GM23338 (cell line): ENCODE measurements around the gene SH3RF3. TPM values are rescaled to one million over a fixed set of nuclear protein-coding genes. Genes with fewer than 3 reads are reported as not detected.

Source experiments
- ATAC-seq: fragments of 200-7000 bp; cut with Tn5 transposase; 3 replicates; pipeline ENCODE4 v1.9.1; 2020
- DNase-seq: peaks from one replicate; pipeline ENCODE4 v3.0.0-alpha.2; 2015; ENCODE audit warnings: low spot score
- H2AFZ ChIP-seq: fragments of 200-600 bp; sonication (generic); 2 replicates; pipeline ENCODE4 v1.8.0; 2016; ENCODE audit warnings: antibody characterized with exemption, mild to moderate bottlenecking, moderate library complexity
- H3F3A ChIP-seq: fragments of 200-600 bp; sonication (generic); replicated peaks from 2 replicates; pipeline ENCODE4 v1.8.0; 2017; ENCODE audit warnings: antibody characterized with exemption, mixed run types, low read depth
- H3K27ac ChIP-seq: fragments of 200-600 bp; sonication (generic); 2 replicates; pipeline ENCODE4 v1.6.1; 2016; ENCODE audit warnings: low read depth
- H3K27me3 ChIP-seq: fragments of 200-600 bp; sonication (generic); 2 replicates; pipeline ENCODE4 v1.8.0; 2016; ENCODE audit warnings: mild to moderate bottlenecking, mixed run types, moderate library complexity; ENCODE audit not compliant: insufficient read depth
- H3K36me3 ChIP-seq: fragments of 200-600 bp; sonication (generic); 2 replicates; pipeline ENCODE4 v1.8.0; 2016; ENCODE audit warnings: mild to moderate bottlenecking; ENCODE audit not compliant: insufficient read depth
- H3K4me1 ChIP-seq: fragments of 200-600 bp; sonication (generic); 2 replicates; pipeline ENCODE4 v1.8.0; 2016; ENCODE audit warnings: mild to moderate bottlenecking, moderate library complexity; ENCODE audit not compliant: insufficient read depth
- H3K4me2 ChIP-seq: fragments of 200-600 bp; sonication (generic); 2 replicates; pipeline ENCODE4 v1.7.1; 2017; ENCODE audit warnings: mixed run types
- H3K4me3 ChIP-seq: fragments of 200-600 bp; sonication (generic); 2 replicates; pipeline ENCODE4 v1.6.1; 2016; ENCODE audit warnings: mixed run types
- H3K79me2 ChIP-seq: fragments of 200-600 bp; sonication (generic); replicated peaks from 2 replicates; pipeline ENCODE4 v1.8.0; 2017; ENCODE audit warnings: mild to moderate bottlenecking; ENCODE audit not compliant: insufficient read depth
- H3K9me2 ChIP-seq: fragments of 200-600 bp; sonication (generic); 2 replicates; pipeline ENCODE4 v1.8.0; 2017; ENCODE audit not compliant: insufficient read depth
- H4K20me1 ChIP-seq: fragments of 200-600 bp; sonication (generic); replicated peaks from 2 replicates; pipeline ENCODE4 v1.8.0; 2017; ENCODE audit warnings: mild to moderate bottlenecking; ENCODE audit not compliant: insufficient read depth
- H3K27ac Mint-ChIP-seq: 2 replicates; pipeline ENCODE4 v1.8.0; 2020; ENCODE audit warnings: inconsistent platforms, mild to moderate bottlenecking, moderate library complexity, mixed read lengths
- H3K27me3 Mint-ChIP-seq: 3 replicates; pipeline ENCODE4 v1.8.0; 2022; ENCODE audit warnings: low read depth, mild to moderate bottlenecking, moderate library complexity, mixed read lengths, inconsistent platforms; ENCODE audit not compliant: insufficient read depth, poor library complexity
- H3K36me3 Mint-ChIP-seq: 3 replicates; pipeline ENCODE4 v1.8.0; 2021; ENCODE audit warnings: low read depth, mild to moderate bottlenecking, inconsistent platforms, moderate library complexity, mixed read lengths
- H3K4me1 Mint-ChIP-seq: 3 replicates; pipeline ENCODE4 v1.8.0; 2020; ENCODE audit warnings: mild to moderate bottlenecking, inconsistent platforms, mixed read lengths
- H3K4me3 Mint-ChIP-seq: 3 replicates; pipeline ENCODE4 v1.8.0; 2021; ENCODE audit warnings: moderate library complexity, mild to moderate bottlenecking, inconsistent platforms, mixed read lengths
- H3K9me3 Mint-ChIP-seq: 3 replicates; pipeline ENCODE4 v1.8.0; 2020; ENCODE audit warnings: moderate library complexity, mild to moderate bottlenecking, inconsistent platforms, mixed read lengths
- CTCF ChIP-seq, 2 experiments: fragments of 200-600 bp in 1 of 2; sonication (generic) in 1 of 2; conservative IDR thresholded peaks; 2 replicates each; pipeline versions ENCODE4 v1.5.1 to v1.6.1; 2016 to 2017; ENCODE audit warnings: antibody characterized with exemption in 2 of 2, low read depth in 2 of 2, mild to moderate bottlenecking in 2 of 2, moderate library complexity in 1 of 2
- ZNF331 ChIP-seq: fragments of 250-450 bp; sonication (Bioruptor Pico); IDR thresholded peaks from 2 replicates; pipeline ENCODE4 v1.5.0; 2020; ENCODE audit warnings: low read depth, mild to moderate bottlenecking, moderate library complexity
- polyA plus RNA-seq: library from polyadenylated mRNA; unstranded; fragments of >200 nt; fragmentation: Nextera tagmentation; extraction: Ambion mirVana; gene quantifications from 2 replicates; pipeline ENCODE4 v1.2.1, GENCODE V29; 2016
- total RNA-seq: library from RNA; depleted of rRNA; stranded (reverse); fragments of >200 nt; shearing (Covaris generic); gene quantifications from 2 replicates; pipeline ENCODE4 v1.2.3, GENCODE V29; 2014
- TF ChIP-seq, protein P1 (sequence below): fragments of 250-450 bp; sonication (Bioruptor Pico); IDR thresholded peaks from 2 replicates; pipeline ENCODE4 v1.5.0; 2020; ENCODE audit warnings: mild to moderate bottlenecking, moderate library complexity
- TF ChIP-seq, protein P2 (sequence below): IDR thresholded peaks from 2 replicates; pipeline ENCODE4 v1.6.1; 2016; ENCODE audit warnings: antibody characterized with exemption
- TF ChIP-seq, protein P3 (sequence below): IDR thresholded peaks from one replicate; pipeline ENCODE4 v1.6.1; 2018; ENCODE audit warnings: antibody characterized with exemption; ENCODE audit not compliant: unreplicated experiment

Gene SH3RF3
- total and polyA plus RNA-seq, 2 experiments from 2014 or later, result 0.11 to 0.63 TPM

DNA sequence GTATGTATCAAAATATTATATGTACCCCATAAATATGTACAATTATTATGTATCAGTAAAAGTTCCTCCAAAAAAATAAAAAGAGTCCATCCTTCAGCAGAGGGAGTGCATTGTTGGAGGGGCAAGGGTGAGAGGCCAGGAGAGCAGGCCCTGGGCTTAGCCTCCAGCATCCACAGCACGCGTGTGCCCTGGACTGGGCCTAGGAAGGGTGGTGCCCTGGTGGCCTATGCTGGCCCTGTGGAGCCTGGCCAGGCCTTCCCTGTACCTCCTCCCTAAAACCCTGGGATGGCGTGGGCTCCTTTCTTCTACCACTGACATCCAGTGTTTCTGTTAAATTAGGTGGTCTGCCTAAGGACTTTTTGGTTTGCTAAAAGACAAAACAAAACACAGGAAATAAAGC, 93.4 kb downstream of the SH3RF3 start (continued):
- TF ChIP-seq, protein P1, sequence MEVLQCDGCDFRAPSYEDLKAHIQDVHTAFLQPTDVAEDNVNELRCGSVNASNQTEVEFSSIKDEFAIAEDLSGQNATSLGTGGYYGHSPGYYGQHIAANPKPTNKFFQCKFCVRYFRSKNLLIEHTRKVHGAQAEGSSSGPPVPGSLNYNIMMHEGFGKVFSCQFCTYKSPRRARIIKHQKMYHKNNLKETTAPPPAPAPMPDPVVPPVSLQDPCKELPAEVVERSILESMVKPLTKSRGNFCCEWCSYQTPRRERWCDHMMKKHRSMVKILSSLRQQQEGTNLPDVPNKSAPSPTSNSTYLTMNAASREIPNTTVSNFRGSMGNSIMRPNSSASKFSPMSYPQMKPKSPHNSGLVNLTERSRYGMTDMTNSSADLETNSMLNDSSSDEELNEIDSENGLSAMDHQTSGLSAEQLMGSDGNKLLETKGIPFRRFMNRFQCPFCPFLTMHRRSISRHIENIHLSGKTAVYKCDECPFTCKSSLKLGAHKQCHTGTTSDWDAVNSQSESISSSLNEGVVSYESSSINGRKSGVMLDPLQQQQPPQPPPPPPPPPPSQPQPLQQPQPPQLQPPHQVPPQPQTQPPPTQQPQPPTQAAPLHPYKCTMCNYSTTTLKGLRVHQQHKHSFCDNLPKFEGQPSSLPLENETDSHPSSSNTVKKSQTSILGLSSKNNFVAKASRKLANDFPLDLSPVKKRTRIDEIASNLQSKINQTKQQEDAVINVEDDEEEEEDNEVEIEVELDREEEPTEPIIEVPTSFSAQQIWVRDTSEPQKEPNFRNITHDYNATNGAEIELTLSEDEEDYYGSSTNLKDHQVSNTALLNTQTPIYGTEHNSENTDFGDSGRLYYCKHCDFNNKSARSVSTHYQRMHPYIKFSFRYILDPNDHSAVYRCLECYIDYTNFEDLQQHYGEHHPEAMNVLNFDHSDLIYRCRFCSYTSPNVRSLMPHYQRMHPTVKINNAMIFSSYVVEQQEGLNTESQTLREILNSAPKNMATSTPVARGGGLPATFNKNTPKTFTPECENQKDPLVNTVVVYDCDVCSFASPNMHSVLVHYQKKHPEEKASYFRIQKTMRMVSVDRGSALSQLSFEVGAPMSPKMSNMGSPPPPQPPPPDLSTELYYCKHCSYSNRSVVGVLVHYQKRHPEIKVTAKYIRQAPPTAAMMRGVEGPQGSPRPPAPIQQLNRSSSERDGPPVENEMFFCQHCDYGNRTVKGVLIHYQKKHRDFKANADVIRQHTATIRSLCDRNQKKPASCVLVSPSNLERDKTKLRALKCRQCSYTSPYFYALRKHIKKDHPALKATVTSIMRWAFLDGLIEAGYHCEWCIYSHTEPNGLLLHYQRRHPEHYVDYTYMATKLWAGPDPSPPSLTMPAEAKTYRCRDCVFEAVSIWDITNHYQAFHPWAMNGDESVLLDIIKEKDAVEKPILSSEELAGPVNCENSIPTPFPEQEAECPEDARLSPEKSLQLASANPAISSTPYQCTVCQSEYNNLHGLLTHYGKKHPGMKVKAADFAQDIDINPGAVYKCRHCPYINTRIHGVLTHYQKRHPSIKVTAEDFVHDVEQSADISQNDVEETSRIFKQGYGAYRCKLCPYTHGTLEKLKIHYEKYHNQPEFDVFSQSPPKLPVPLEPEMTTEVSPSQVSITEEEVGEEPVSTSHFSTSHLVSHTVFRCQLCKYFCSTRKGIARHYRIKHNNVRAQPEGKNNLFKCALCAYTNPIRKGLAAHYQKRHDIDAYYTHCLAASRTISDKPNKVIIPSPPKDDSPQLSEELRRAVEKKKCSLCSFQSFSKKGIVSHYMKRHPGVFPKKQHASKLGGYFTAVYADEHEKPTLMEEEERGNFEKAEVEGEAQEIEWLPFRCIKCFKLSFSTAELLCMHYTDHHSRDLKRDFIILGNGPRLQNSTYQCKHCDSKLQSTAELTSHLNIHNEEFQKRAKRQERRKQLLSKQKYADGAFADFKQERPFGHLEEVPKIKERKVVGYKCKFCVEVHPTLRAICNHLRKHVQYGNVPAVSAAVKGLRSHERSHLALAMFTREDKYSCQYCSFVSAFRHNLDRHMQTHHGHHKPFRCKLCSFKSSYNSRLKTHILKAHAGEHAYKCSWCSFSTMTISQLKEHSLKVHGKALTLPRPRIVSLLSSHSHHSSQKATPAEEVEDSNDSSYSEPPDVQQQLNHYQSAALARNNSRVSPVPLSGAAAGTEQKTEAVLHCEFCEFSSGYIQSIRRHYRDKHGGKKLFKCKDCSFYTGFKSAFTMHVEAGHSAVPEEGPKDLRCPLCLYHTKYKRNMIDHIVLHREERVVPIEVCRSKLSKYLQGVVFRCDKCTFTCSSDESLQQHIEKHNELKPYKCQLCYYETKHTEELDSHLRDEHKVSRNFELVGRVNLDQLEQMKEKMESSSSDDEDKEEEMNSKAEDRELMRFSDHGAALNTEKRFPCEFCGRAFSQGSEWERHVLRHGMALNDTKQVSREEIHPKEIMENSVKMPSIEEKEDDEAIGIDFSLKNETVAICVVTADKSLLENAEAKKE (CRISPR knock-in tag), result no peak

- H3K27me3 ChIP-seq, result no peaks in the 10 kb centered on the region
- Mint-ChIP-seq H3K9me3 (no peaks in the 10 kb centered on the region), H3K36me3 (no peaks in the 10 kb centered on the region), H3K27me3 (peaks cover 5% of the 10 kb centered on the region), H3K4me3 (no peak overlapping the region), H3K4me1 (peaks cover 2% of the 10 kb centered on the region; the same call in 2 of the 3 replicates), H3K27ac (no peak overlapping the region)
- no peak overlapping the region for H3K4me3 ChIP-seq
- no peak overlapping the region for H3K4me2 ChIP-seq
- H3F3A ChIP-seq, result no peaks in the 10 kb centered on the region
- no peaks in the 10 kb centered on the region for H3K9me2 ChIP-seq
- peak overlapping the region; percentile 78; the same call in 1 of the 2 replicates for H2AFZ ChIP-seq
- no peaks in the 10 kb centered on the region for H3K4me1 ChIP-seq
- no peaks in the 10 kb centered on the region for H3K79me2 ChIP-seq
- H3K27ac ChIP-seq, result no peak overlapping the region
- TF ChIP-seq CTCF (conservative IDR thresholded peaks at IDR 0.05; ENCODE audit: low read depth in 2 of 2), result peak; percentile 36 to 57
- TF ChIP-seq, protein P2, sequence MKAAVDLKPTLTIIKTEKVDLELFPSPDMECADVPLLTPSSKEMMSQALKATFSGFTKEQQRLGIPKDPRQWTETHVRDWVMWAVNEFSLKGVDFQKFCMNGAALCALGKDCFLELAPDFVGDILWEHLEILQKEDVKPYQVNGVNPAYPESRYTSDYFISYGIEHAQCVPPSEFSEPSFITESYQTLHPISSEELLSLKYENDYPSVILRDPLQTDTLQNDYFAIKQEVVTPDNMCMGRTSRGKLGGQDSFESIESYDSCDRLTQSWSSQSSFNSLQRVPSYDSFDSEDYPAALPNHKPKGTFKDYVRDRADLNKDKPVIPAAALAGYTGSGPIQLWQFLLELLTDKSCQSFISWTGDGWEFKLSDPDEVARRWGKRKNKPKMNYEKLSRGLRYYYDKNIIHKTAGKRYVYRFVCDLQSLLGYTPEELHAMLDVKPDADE, result no peak
- no peak for TF ChIP-seq ZNF331 (CRISPR knock-in tag)
- TF ChIP-seq, protein P3, sequence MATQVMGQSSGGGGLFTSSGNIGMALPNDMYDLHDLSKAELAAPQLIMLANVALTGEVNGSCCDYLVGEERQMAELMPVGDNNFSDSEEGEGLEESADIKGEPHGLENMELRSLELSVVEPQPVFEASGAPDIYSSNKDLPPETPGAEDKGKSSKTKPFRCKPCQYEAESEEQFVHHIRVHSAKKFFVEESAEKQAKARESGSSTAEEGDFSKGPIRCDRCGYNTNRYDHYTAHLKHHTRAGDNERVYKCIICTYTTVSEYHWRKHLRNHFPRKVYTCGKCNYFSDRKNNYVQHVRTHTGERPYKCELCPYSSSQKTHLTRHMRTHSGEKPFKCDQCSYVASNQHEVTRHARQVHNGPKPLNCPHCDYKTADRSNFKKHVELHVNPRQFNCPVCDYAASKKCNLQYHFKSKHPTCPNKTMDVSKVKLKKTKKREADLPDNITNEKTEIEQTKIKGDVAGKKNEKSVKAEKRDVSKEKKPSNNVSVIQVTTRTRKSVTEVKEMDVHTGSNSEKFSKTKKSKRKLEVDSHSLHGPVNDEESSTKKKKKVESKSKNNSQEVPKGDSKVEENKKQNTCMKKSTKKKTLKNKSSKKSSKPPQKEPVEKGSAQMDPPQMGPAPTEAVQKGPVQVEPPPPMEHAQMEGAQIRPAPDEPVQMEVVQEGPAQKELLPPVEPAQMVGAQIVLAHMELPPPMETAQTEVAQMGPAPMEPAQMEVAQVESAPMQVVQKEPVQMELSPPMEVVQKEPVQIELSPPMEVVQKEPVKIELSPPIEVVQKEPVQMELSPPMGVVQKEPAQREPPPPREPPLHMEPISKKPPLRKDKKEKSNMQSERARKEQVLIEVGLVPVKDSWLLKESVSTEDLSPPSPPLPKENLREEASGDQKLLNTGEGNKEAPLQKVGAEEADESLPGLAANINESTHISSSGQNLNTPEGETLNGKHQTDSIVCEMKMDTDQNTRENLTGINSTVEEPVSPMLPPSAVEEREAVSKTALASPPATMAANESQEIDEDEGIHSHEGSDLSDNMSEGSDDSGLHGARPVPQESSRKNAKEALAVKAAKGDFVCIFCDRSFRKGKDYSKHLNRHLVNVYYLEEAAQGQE, result no peak
- peak; percentile 49 for DNase-seq
- H3K36me3 ChIP-seq, result no peaks in the 10 kb centered on the region
- peak; percentile 98 for ATAC-seq
- no peaks in the 10 kb centered on the region for H4K20me1 ChIP-seq
Observed at GRCh38 chr2:109222825-109223471, 93.9 kb downstream of the SH3RF3 start.
